ENCODE results near the gene MAPK14.
A peak's percentile ranks its signal among the peaks of the same experiment; 100 is the strongest.
"Not testable (repeated sequence)": the region's sequence is repeated elsewhere in the genome, so short reads cannot be mapped to it uniquely, and the experiment has no call there.

The MAPK14 gene

GRCh38 chr6:36070252-36070651 is 42.6 kb downstream of the MAPK14 start:
- DNase-seq, result no peak

GRCh38 chr6:36071281-36071680 is 43.7 kb downstream of the MAPK14 start:
- DNase-seq, result no peak

- DNase-seq, result no peak
These were observed 44.1 kb downstream of the MAPK14 start for GRCh38 chr6:36071714-36072113.

GRCh38 chr6:36072681-36073080 is 45.1 kb downstream of the MAPK14 start:
- no peak for DNase-seq

GRCh38 chr6:36073587-36073986 is 46.0 kb downstream of the MAPK14 start:
- DNase-seq, result no peak

- DNase-seq, result no peak
These were observed 48.0 kb downstream of the MAPK14 start for GRCh38 chr6:36075656-36076055.

- DNase-seq, result no peak
These were observed 48.8 kb downstream of the MAPK14 start for GRCh38 chr6:36076178-36077063.

- no peak for DNase-seq
These were observed 50.6 kb downstream of the MAPK14 start for GRCh38 chr6:36078159-36078558.

GRCh38 chr6:36079601-36080000 is 52.0 kb downstream of the MAPK14 start:
- DNase-seq, result no peak

- no peak for DNase-seq
These were observed 54.7 kb downstream of the MAPK14 start for GRCh38 chr6:36082318-36082717.

- no peak for DNase-seq
These were observed 55.8 kb downstream of the MAPK14 start for GRCh38 chr6:36083446-36083845.

- DNase-seq, result not testable (repeated sequence)
These were observed 60.6 kb downstream of the MAPK14 start for GRCh38 chr6:36088204-36088603.

GRCh38 chr6:36089048-36089447 is 61.4 kb downstream of the MAPK14 start:
- DNase-seq, result no peak

GRCh38 chr6:36094238-36094637 is 66.6 kb downstream of the MAPK14 start:
- no peak for DNase-seq

- peak; percentile 77 to 78 for DNase-seq
These were observed 67.3 kb downstream of the MAPK14 start for GRCh38 chr6:36094753-36095496.

GRCh38 chr6:36095497-36096391 is 68.1 kb downstream of the MAPK14 start:
- DNase-seq, result no peak

- no peak for DNase-seq
These were observed 70.8 kb downstream of the MAPK14 start for GRCh38 chr6:36098253-36098919.

- DNase-seq, result no peak
These were observed 71.5 kb downstream of the MAPK14 start for GRCh38 chr6:36098920-36099647.

- DNase-seq, result no peak
These were observed 72.4 kb downstream of the MAPK14 start for GRCh38 chr6:36099869-36100483.

- no peak for DNase-seq
These were observed 74.1 kb downstream of the MAPK14 start for GRCh38 chr6:36101691-36102090.

- DNase-seq, result no peak
These were observed 75.2 kb downstream of the MAPK14 start for GRCh38 chr6:36102853-36103252.
